Fibroblast of pulmonary artery (primary cell): ENCODE data around the gene CUX1.

ENCODE experiments used
- DNase-seq: peaks from one replicate; pipeline ENCODE4 v3.0.0-alpha.2; 2010; ENCODE audit warnings: low read depth
- H3K4me3 ChIP-seq: replicated peaks from 2 replicates; pipeline ENCODE4 v1.5.1; 2011; ENCODE audit warnings: low read depth, mild to moderate bottlenecking, control low read depth, low read length, moderate library complexity
- TF ChIP-seq, protein P1 (sequence below): IDR thresholded peaks from 2 replicates; pipeline ENCODE4 v1.5.1; 2011; ENCODE audit warnings: mild to moderate bottlenecking, control low read depth, low read length, inconsistent platforms; ENCODE audit errors: missing control alignments

CUX1 gene

DNA sequence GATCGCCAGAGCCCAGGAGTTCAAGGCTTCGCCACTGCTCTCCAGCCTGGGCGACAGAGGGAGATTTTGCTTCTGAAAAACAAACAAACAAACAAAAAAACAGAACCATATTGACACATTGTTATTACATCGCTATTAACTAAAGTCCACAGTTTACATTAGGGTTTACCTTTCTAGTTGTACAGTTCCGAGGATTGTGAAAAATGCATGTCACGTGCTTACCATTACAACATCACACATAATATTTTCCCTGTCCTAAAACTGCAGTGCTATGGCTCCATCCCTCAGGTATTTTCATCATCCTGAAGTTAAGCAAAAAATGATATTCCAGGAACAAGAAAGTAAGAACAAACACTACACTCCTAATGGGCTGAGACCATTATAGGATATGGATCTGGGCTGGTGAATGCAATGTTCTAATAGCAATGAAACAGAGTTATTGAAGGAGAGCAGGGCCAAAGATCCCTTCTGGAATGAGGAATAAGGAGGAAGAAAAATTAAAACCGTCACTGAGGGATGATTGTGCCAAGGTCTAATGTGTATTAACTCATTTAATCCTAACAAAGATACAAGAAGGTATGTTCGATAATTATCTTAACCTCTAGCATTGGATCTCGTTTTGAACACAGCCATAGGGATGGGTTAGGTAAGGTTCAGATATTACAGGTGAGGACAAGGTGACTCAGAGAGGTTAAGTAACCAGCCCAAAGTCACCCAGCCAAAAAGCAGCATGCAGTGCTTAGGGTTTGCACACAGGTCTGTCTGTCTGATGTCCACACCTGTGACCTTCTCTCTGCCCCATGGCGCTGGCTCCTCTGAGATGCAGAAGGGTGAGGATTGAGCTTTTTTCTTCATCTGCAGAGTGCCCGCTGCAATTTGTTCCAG, 14.0 kb upstream of the CUX1 start:
- no peak overlapping the region for H3K4me3 ChIP-seq
- DNase-seq: no peak
- TF ChIP-seq, protein P1, sequence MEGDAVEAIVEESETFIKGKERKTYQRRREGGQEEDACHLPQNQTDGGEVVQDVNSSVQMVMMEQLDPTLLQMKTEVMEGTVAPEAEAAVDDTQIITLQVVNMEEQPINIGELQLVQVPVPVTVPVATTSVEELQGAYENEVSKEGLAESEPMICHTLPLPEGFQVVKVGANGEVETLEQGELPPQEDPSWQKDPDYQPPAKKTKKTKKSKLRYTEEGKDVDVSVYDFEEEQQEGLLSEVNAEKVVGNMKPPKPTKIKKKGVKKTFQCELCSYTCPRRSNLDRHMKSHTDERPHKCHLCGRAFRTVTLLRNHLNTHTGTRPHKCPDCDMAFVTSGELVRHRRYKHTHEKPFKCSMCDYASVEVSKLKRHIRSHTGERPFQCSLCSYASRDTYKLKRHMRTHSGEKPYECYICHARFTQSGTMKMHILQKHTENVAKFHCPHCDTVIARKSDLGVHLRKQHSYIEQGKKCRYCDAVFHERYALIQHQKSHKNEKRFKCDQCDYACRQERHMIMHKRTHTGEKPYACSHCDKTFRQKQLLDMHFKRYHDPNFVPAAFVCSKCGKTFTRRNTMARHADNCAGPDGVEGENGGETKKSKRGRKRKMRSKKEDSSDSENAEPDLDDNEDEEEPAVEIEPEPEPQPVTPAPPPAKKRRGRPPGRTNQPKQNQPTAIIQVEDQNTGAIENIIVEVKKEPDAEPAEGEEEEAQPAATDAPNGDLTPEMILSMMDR: no peak

DNA sequence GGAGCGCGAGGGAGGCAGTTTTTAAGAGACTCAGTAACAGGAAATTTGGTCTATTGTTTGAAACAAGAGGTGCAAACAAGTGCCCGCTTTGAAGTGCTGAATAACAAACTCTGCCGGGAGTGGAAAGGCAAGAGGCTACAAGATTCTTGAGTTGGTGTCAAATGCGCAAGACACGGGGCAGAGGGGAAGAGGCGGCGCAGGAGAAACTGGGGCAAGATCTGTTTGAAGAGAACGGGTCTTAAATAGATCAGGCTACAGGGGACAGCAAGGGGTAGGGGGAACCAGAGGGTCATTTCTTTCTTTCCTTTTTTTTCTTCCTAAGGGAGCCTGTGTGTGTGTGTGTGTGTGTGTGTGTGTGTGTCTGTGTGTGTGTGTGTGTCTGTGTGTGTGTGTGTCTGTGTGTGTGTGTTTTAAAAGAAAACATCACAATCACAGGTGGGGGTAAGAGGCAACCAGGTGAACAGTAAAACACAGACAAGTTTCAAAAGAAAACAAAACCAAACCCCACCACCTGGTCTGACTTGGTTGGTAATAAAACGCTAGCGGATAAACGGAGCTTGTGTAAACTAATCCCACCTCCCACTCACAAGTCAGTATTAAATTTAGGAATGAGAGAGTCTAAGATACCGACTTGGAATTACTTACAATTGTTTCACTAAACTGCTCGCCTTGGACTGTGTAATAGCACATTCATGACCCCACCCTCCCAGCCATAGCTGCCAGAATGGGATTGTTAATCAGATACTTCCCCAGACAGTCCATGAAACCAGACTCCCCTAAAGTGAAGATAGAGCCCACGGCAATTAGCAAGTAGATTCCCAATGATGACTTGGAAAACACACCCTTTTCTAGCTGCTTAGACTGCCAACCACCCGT, 13.1 kb upstream of the CUX1 start:
- H3K4me3 ChIP-seq: no peak overlapping the region
- DNase-seq: no peak
- TF ChIP-seq, protein P1: no peak

DNA sequence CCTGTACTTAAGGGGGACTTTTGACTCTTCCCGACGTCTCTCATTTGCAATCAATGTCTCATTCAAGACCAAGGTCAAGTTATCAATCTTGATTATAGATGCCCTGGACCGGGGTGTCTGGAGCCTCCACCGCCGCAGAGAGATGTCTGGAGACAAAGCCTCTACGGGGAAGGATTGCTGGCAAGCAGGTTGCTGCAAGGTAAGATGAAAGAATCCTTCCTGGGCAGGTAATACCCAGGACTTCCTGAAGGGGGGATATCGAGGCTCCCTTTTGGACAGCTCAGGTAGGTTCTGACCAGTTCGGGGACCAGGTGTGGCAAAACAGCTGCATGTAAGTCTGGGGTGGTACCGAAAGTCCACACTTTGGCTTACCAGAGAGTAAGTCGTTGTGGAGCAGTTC, 12.5 kb upstream of the CUX1 start:
- DNase-seq: no peak
- no peak overlapping the region for H3K4me3 ChIP-seq
- TF ChIP-seq, protein P1: no peak

DNA sequence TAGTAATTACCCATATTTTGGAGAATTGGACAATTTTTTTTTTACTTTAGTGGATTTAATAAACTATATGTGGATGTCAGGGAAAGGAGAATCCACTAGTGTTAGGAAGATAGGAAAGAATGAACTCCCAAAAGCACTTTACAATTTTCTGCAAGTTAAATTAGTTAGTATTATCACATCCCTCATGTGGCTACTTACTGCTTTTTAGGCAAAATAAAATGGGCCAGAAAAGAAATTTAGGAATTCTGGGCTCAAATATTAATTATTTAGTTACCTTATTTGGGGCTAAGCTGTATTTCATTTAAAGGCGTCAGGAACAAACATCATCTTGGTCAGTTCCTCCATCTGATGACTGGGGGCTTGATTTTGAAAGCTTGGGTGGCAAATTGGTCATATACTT, 4.8 kb upstream of the CUX1 start:
- no peak overlapping the region for H3K4me3 ChIP-seq
- TF ChIP-seq, protein P1: no peak
- no peak for DNase-seq

DNA sequence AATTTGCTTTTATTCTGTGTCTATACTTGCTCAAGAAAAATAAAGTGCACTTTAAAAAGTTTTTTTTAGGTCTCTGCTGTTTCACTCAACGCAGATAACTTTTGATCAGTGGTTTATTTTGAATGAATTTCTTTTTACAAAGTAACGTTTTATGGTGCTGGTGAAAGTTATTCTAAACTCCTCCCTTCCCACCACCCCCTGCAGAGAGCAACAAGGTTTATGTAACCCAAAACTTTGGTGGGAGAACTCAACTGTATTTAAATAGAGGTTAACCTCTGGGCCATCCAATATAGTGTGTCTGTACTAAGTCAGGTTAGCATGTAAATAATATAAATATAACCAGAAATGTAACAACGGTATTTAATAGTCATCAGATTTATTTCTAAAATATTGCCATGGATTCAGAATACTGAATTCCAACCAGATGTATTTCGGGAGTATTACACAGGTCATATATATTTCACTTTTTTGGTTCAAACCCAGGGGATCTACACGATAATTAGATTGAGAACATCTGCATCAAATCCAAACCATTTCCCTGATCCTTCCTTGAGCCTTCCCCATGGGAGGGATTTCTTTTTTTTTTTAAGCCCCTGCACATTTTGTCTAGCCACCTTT, 3.9 kb upstream of the CUX1 start:
- H3K4me3 ChIP-seq: peak overlapping the region; percentile 69
- no peak for DNase-seq
- TF ChIP-seq, protein P1: no peak

DNA sequence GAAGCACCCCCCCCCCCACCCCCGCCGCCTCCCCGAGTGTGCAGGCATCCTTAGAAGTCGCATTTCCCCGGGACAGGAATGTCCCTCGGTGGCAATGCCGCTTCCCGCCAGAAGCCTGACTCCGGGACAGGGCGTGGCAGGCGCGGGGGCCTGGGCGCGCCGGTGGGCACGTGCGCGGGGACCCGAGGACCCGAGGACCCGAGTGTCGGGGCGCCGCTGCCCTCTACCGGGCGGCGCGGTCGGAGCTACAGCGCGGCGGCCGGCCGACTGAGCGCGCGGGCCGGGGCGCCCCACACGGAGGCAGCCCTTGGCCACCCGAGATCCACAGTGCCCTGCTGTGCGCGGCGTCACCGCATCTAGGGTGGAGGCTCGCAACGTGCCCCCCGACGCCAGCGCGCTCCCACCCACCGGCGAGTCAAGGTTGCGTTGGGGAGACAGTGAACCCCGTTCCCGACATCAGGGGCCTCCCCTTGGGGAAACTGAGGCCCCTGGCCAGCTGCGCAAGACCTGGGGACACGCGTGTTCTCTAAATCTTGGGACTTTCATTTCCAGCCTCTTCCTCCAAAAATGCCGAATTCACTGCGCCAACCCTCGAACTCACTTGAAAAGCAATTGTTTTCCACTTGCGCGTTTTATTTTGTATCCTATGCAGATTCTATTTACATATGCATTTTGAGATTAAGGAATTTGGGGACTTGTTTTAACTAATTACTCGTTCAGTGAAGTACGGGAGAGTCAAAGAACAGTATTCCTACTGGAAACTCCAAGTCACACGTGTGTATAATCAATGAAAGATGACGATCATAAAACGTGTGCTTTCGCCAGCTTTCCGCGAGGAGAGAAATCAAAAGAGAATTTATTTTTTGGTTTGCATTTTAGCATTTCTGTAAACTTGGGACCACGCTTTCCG, 3.1 kb upstream of the CUX1 start:
- DNase-seq: peak; percentile 54
- peak overlapping the region; percentile 69 for H3K4me3 ChIP-seq
- TF ChIP-seq, protein P1: no peak
